HEK293T (cell line): ENCODE measurements around the gene DSCAM.

Experiments used
- CTCF ChIA-PET: fragments of 350-600 bp; formaldehyde crosslinking; extraction: SDS; loops from one replicate; lab custom pipeline; 2021; ENCODE audit warnings: antibody characterized with exemption, inconsistent platforms; lab: Yijun Ruan, JAX
- POLR2A ChIA-PET: fragments of 350-600 bp; formaldehyde crosslinking; extraction: SDS; loops from one replicate; lab custom pipeline; 2020; ENCODE audit warnings: antibody characterized with exemption, inconsistent platforms; lab: Yijun Ruan, JAX
- DNase-seq: peaks from one replicate; pipeline ENCODE4 v3.0.0; 2012; ENCODE audit warnings: mixed read lengths; ENCODE audit errors: extremely low spot score
- ARNT ChIP-seq: fragments of 450-650 bp; IDR thresholded peaks from 2 replicates; pipeline ENCODE4 v1.6.1; 2017; ENCODE audit warnings: mild to moderate bottlenecking
- BHLHE40 ChIP-seq: fragments of 450-650 bp; IDR thresholded peaks from 2 replicates; pipeline ENCODE4 v1.6.1; 2016; ENCODE audit warnings: mild to moderate bottlenecking, moderate library complexity, borderline replicate concordance
- CTBP1 ChIP-seq: fragments of 450-650 bp; IDR thresholded peaks from 2 replicates; pipeline ENCODE4 v1.6.1; 2016; ENCODE audit warnings: borderline replicate concordance
- ELF4 ChIP-seq: fragments of 450-650 bp; IDR thresholded peaks from 2 replicates; pipeline ENCODE4 v1.6.1; 2017; ENCODE audit warnings: antibody characterized with exemption
- FOXA1 ChIP-seq: fragments of 450-650 bp; IDR thresholded peaks from 2 replicates; pipeline ENCODE4 v1.6.1; 2016; ENCODE audit warnings: mild to moderate bottlenecking
- FOXK2 ChIP-seq: fragments of 450-650 bp; IDR thresholded peaks from 2 replicates; pipeline ENCODE4 v1.6.1; 2016; ENCODE audit warnings: mild to moderate bottlenecking
- FOXM1 ChIP-seq: fragments of 450-650 bp; IDR thresholded peaks from 2 replicates; pipeline ENCODE4 v1.6.1; 2017; ENCODE audit warnings: mild to moderate bottlenecking, borderline replicate concordance
- HDGF ChIP-seq: fragments of 450-650 bp; IDR thresholded peaks from 2 replicates; pipeline ENCODE4 v1.6.1; 2017; ENCODE audit warnings: antibody characterized with exemption, borderline replicate concordance
- L3MBTL2 ChIP-seq: fragments of 450-650 bp; conservative IDR thresholded peaks from 2 replicates; pipeline ENCODE4 v1.6.1; 2016; ENCODE audit warnings: mild to moderate bottlenecking
- LEF1 ChIP-seq: fragments of 450-650 bp; IDR thresholded peaks from 2 replicates; pipeline ENCODE4 v1.6.1; 2017; ENCODE audit warnings: mild to moderate bottlenecking, borderline replicate concordance
- NFRKB ChIP-seq: fragments of 450-650 bp; IDR thresholded peaks from 2 replicates; pipeline ENCODE4 v1.6.1; 2016; ENCODE audit warnings: mild to moderate bottlenecking, moderate library complexity
- PKNOX1 ChIP-seq: fragments of 450-650 bp; IDR thresholded peaks from 2 replicates; pipeline ENCODE4 v1.6.1; 2016
- SP1 ChIP-seq: fragments of 450-650 bp; IDR thresholded peaks from 2 replicates; pipeline ENCODE4 v1.6.1; 2017
- SUZ12 ChIP-seq: fragments of 450-650 bp; IDR thresholded peaks from 2 replicates; pipeline ENCODE4 v1.6.1; 2016; ENCODE audit warnings: mild to moderate bottlenecking
- TARDBP ChIP-seq: fragments of 450-650 bp; IDR thresholded peaks from 2 replicates; pipeline ENCODE4 v1.6.1; 2016
- ZNF384 ChIP-seq: fragments of 450-650 bp; IDR thresholded peaks from 2 replicates; pipeline ENCODE4 v1.6.1; 2016

Gene DSCAM

GRCh38 chr21:40177979-40178378, 669.0 kb downstream of the DSCAM start:
- TF ChIP-seq SP1 (no peak), HDGF (no peak), SUZ12 (no peak), NFRKB (no peak), L3MBTL2 (no peak), LEF1 (no peak), FOXA1 (no peak), TARDBP (no peak), ZNF384 (no peak), PKNOX1 (no peak), FOXM1 (no peak), ELF4 (no peak), FOXK2 (no peak), ARNT (no peak)
- ChIA-PET CTCF (no interaction called here), POLR2A (no interaction called here)
- DNase-seq: no peak

DNA sequence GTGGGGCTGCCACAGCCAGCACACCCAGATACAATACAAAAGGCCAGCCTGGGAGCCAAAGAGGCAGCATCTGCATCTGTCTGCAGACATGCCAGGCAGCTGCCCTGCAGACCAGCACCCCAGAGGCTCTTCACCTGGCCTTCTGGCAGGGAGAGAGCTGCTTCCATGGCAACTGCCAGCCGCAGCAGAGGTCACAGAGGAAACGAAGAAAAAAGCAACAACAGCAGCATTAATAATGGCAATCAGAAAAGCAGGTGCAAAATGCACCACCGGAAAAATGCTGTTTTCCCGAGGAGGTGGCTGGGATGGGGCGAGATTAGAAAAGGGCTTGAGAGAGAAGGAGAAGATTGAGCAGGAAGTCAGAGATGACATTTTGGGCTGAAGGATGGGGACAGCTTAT, 670.2 kb downstream of the DSCAM start:
- TF ChIP-seq ZNF384: no peak
- TF ChIP-seq SUZ12: no peak
- TF ChIP-seq ELF4: no peak
- no peak for TF ChIP-seq PKNOX1
- no peak for TF ChIP-seq TARDBP
- no peak for TF ChIP-seq SP1
- TF ChIP-seq FOXA1: no peak
- TF ChIP-seq HDGF: no peak
- TF ChIP-seq FOXM1: no peak
- no peak for TF ChIP-seq NFRKB
- no peak for TF ChIP-seq FOXK2
- TF ChIP-seq CTBP1: no peak
- no peak for TF ChIP-seq BHLHE40
- no peak for TF ChIP-seq L3MBTL2
- no peak for TF ChIP-seq ARNT
- no peak for TF ChIP-seq LEF1
- ChIA-PET CTCF (no interaction called here), POLR2A (no interaction called here)
- no peak for DNase-seq

GRCh38 chr21:40173816-40174215, 673.1 kb downstream of the DSCAM start:
- no peak for TF ChIP-seq CTBP1
- no peak for TF ChIP-seq FOXA1
- TF ChIP-seq LEF1: no peak
- no peak for TF ChIP-seq ARNT
- TF ChIP-seq PKNOX1: no peak
- no peak for TF ChIP-seq BHLHE40

GRCh38 chr21:40169971-40170370, 677.0 kb downstream of the DSCAM start:
- CTCF ChIA-PET: no interaction called here
- POLR2A ChIA-PET: no interaction called here
- TF ChIP-seq BHLHE40 (no peak), PKNOX1 (no peak)
- no peak for DNase-seq

More at GRCh38 chr21:40173816-40174215, 673.1 kb downstream of the DSCAM start:
- DNase-seq: no peak
- ChIA-PET POLR2A (no interaction called here), CTCF (no interaction called here)

DNA sequence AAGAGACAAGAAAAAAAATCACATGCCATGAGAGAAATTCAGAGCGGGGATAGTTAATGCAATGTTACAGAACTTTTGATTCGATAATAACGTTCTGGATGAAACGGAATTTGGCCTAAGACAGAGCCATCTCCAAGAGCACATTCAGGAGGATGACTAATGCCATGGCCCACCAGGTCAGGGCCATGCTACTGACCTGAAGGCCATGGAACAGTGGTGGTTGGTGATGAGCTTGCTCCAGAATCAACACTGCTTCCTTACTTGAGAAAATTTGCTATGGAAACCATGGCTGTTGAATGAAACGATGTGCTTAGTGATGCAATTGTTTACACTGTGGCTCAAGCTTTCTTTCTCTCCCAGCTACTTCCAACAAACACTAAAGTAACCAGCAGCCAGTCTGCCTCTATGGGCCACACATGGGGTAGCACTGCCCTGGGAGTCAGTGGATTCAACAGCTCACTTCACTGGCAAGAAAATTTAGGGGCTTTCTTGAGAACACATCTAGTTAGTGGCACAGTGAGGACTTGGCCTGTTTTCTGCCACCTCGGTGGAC, 680.6 kb downstream of the DSCAM start:
- ChIA-PET POLR2A (no interaction called here), CTCF (no interaction called here)
- TF ChIP-seq L3MBTL2 (no peak), SP1 (no peak), ARNT (no peak), HDGF (no peak), PKNOX1 (no peak), FOXM1 (no peak), ELF4 (no peak), LEF1 (no peak), ZNF384 (no peak), CTBP1 (no peak), TARDBP (no peak), SUZ12 (no peak), FOXK2 (no peak), BHLHE40 (no peak), NFRKB (no peak), FOXA1 (no peak)
- no peak for DNase-seq
